H9 (cell line): ENCODE results near the gene SGTA. TPM values are rescaled to one million over a fixed set of nuclear protein-coding genes. Genes with fewer than 3 reads are reported as not detected.

Experiments used
- DNase-seq: peaks from one replicate; pipeline ENCODE4 v3.0.0-alpha.2; 2017
- H2AFZ ChIP-seq: one replicate; pipeline ENCODE4 v1.6.1; 2013; ENCODE audit warnings: mild to moderate bottlenecking, low read length, control low read depth, moderate library complexity
- H2AK5ac ChIP-seq: 2 replicates; pipeline ENCODE4 v1.6.1; 2013; ENCODE audit warnings: low read length, control low read depth, mixed read lengths; ENCODE audit not compliant: insufficient read length
- H2BK120ac ChIP-seq: one replicate; pipeline ENCODE4 v1.6.1; 2013; ENCODE audit warnings: low read depth, mild to moderate bottlenecking, low read length, control low read depth, inconsistent platforms; ENCODE audit not compliant: poor library complexity, severe bottlenecking
- H2BK12ac ChIP-seq: 2 replicates; pipeline ENCODE4 v1.6.1; 2013; ENCODE audit warnings: low read length, control low read depth, mixed read lengths, low read depth; ENCODE audit not compliant: insufficient read length
- H2BK15ac ChIP-seq: 2 replicates; pipeline ENCODE4 v1.6.1; 2013; ENCODE audit warnings: low read depth, low read length, control low read depth
- H2BK20ac ChIP-seq: one replicate; pipeline ENCODE4 v1.6.1; 2013; ENCODE audit warnings: low read depth, mild to moderate bottlenecking, low read length, control low read depth, inconsistent platforms; ENCODE audit not compliant: poor library complexity, severe bottlenecking
- H2BK5ac ChIP-seq: 2 replicates; pipeline ENCODE4 v1.6.1; 2013; ENCODE audit warnings: low read length, control low read depth, mixed read lengths; ENCODE audit not compliant: insufficient read length
- H3K14ac ChIP-seq: 2 replicates; pipeline ENCODE4 v1.6.1; 2013; ENCODE audit warnings: low read length, control low read depth; ENCODE audit not compliant: insufficient read depth
- H3K18ac ChIP-seq: 2 replicates; pipeline ENCODE4 v1.6.1; 2013; ENCODE audit warnings: low read depth, mild to moderate bottlenecking, mixed read lengths, low read length, control low read depth; ENCODE audit not compliant: insufficient read length
- H3K23ac ChIP-seq: 2 replicates; pipeline ENCODE4 v1.6.1; 2013; ENCODE audit warnings: low read length, control low read depth, mixed read lengths, low read depth; ENCODE audit not compliant: insufficient read length
- H3K23me2 ChIP-seq: 2 replicates; pipeline ENCODE4 v1.6.1; 2013; ENCODE audit warnings: low read depth, mild to moderate bottlenecking, mixed read lengths, low read length, control low read depth; ENCODE audit not compliant: insufficient read length, poor library complexity, severe bottlenecking
- H3K27ac ChIP-seq: 2 replicates; pipeline ENCODE4 v1.5.1; 2013; ENCODE audit warnings: low read length, control low read depth, mixed read lengths, low read depth; ENCODE audit not compliant: insufficient read length
- H3K27me3 ChIP-seq: 2 replicates; pipeline ENCODE4 v1.6.1; 2013; ENCODE audit warnings: low read length, control low read depth, inconsistent platforms; ENCODE audit not compliant: insufficient read depth
- H3K4ac ChIP-seq: 2 replicates; pipeline ENCODE4 v1.6.1; 2013; ENCODE audit warnings: low read depth, mild to moderate bottlenecking, control low read depth, inconsistent platforms, low read length, moderate library complexity
- H3K4me1 ChIP-seq: 2 replicates; pipeline ENCODE4 v1.6.1; 2013; ENCODE audit warnings: low read length, control low read depth, inconsistent platforms; ENCODE audit not compliant: insufficient read depth
- H3K4me2 ChIP-seq: 2 replicates; pipeline ENCODE4 v1.6.1; 2013; ENCODE audit warnings: low read length, control low read depth, mixed read lengths; ENCODE audit not compliant: insufficient read length, insufficient read depth
- H3K56ac ChIP-seq: 2 replicates; pipeline ENCODE4 v1.6.1; 2013; ENCODE audit warnings: low read depth, mild to moderate bottlenecking, mixed read lengths, low read length, control low read depth; ENCODE audit not compliant: insufficient read length
- H3K79me1 ChIP-seq: 2 replicates; pipeline ENCODE4 v1.6.1; 2013; ENCODE audit warnings: low read depth, mild to moderate bottlenecking, moderate library complexity, low read length, control low read depth, inconsistent platforms; ENCODE audit not compliant: insufficient read depth, poor library complexity, severe bottlenecking
- H3K79me2 ChIP-seq: 2 replicates; pipeline ENCODE4 v1.6.1; 2013; ENCODE audit warnings: low read length, control low read depth, inconsistent platforms; ENCODE audit not compliant: insufficient read depth
- H3K9ac ChIP-seq: 2 replicates; pipeline ENCODE4 v1.6.1; 2013; ENCODE audit warnings: low read length, control low read depth, mixed read lengths; ENCODE audit not compliant: insufficient read length; ENCODE audit errors: extremely low read depth
- H3K9me3 ChIP-seq: one replicate; pipeline ENCODE4 v1.6.1; 2013; ENCODE audit warnings: low read depth, low read length, inconsistent platforms; ENCODE audit not compliant: control insufficient read depth
- H3T11ph ChIP-seq: one replicate; pipeline ENCODE4 v1.6.1; 2013; ENCODE audit warnings: mild to moderate bottlenecking, low read length, control low read depth, inconsistent platforms
- H4K20me1 ChIP-seq: one replicate; pipeline ENCODE4 v1.6.1; 2013; ENCODE audit not compliant: control insufficient read depth, insufficient read length, insufficient read depth
- H4K5ac ChIP-seq: 2 replicates; pipeline ENCODE4 v1.6.1; 2013; ENCODE audit warnings: low read depth, mild to moderate bottlenecking, mixed read lengths, low read length, control low read depth; ENCODE audit not compliant: insufficient read length
- H4K8ac ChIP-seq: replicated peaks from 2 replicates; pipeline ENCODE4 v1.6.1; 2013; ENCODE audit warnings: low read length, control low read depth, mixed read lengths, low read depth; ENCODE audit not compliant: insufficient read length
- H4K91ac ChIP-seq: 2 replicates; pipeline ENCODE4 v1.6.1; 2013; ENCODE audit warnings: low read depth, mild to moderate bottlenecking, moderate library complexity, mixed read lengths, low read length, control low read depth; ENCODE audit not compliant: insufficient read length
- H3K27ac Mint-ChIP-seq, 3 experiments: 2 replicates in 2 of 3; 3 replicates in 1 of 3; pipeline ENCODE4 v1.8.0; 2020 to 2021; ENCODE audit warnings: mixed read lengths in 3 of 3, mild to moderate bottlenecking in 1 of 3, moderate library complexity in 1 of 3
- H3K27me3 Mint-ChIP-seq: 2 replicates; pipeline ENCODE4 v1.8.0; 2021; ENCODE audit warnings: low read depth, mild to moderate bottlenecking, moderate library complexity, mixed read lengths
- H3K36me3 Mint-ChIP-seq, 3 experiments: 2 replicates in 2 of 3; 3 replicates in 1 of 3; pipeline ENCODE4 v1.8.0; 2020 to 2021; ENCODE audit warnings: low read depth in 3 of 3, mixed read lengths in 3 of 3; ENCODE audit not compliant: insufficient read depth in 1 of 3
- H3K4me1 Mint-ChIP-seq, 2 experiments: 2 replicates each; pipeline ENCODE4 v1.8.0; 2020; ENCODE audit warnings: mixed read lengths in 2 of 2
- H3K4me3 Mint-ChIP-seq, 2 experiments: 2 replicates in 1 of 2; 3 replicates in 1 of 2; pipeline ENCODE4 v1.8.0; 2020 to 2021; ENCODE audit warnings: mild to moderate bottlenecking in 2 of 2, mixed read lengths in 2 of 2, moderate library complexity in 1 of 2
- H3K9me3 Mint-ChIP-seq, 2 experiments: 2 replicates in 1 of 2; 3 replicates in 1 of 2; pipeline ENCODE4 v1.8.0; 2020; ENCODE audit warnings: mild to moderate bottlenecking in 2 of 2, mixed read lengths in 2 of 2, moderate library complexity in 1 of 2
- CTCF ChIP-seq: fragments of 200-600 bp; sonication (generic); conservative IDR thresholded peaks from 3 replicates; pipeline ENCODE4 v1.8.0; 2021; ENCODE audit warnings: antibody characterized with exemption, mild to moderate bottlenecking
- WGBS: extraction: QIAGEN DNeasy Blood & Tissue Kit; methylation state at CpG from one replicate; pipeline ENCODE4 v1.1.7; 2013; ENCODE audit warnings: missing lambda C conversion rate, low lambda C conversion rate, mixed read lengths; ENCODE audit not compliant: insufficient read length; ENCODE audit errors: extremely low coverage; 5-methylcytosine and 5-hydroxymethylcytosine counted together
- total RNA-seq: library from RNA; stranded (reverse); gene quantifications from 2 replicates; pipeline ENCODE4 v1.2.1, GENCODE V29; 2021

Gene SGTA
- total RNA-seq, 1 experiment from 2014 or later: 102 TPM

- Histone ChIP-seq H3K4me1 (no peaks in the 10 kb centered on the region), H3K4ac (no peak overlapping the region), H3K79me2 (no peaks in the 10 kb centered on the region), H3K18ac (no peak overlapping the region), H3K27ac (no peak overlapping the region), H3K27me3 (no peaks in the 10 kb centered on the region), H2AK5ac (no peak overlapping the region), H2BK5ac (no peak overlapping the region), H3T11ph (no peak overlapping the region), H4K91ac (no peak overlapping the region), H2BK120ac (no peak overlapping the region), H3K14ac (no peak overlapping the region; the same call in 1 of the 2 replicates), H3K79me1 (no peaks in the 10 kb centered on the region), H2BK15ac (no peak overlapping the region), H2BK20ac (no peak overlapping the region), H2AFZ (no peak overlapping the region), H4K20me1 (peaks cover 2% of the 10 kb centered on the region), H4K8ac (no peak overlapping the region), H3K23me2 (no peaks in the 10 kb centered on the region), H3K9me3 (no peaks in the 10 kb centered on the region), H2BK12ac (no peak overlapping the region), H3K23ac (no peak overlapping the region), H3K56ac (no peak overlapping the region), H3K4me2 (no peak overlapping the region), H4K5ac (no peak overlapping the region), H3K9ac (no peak overlapping the region)
- peaks cover 0 to 2% of the 10 kb centered on the region in 2 experiments; a peak in 3 of 5 replicates for H3K9me3 Mint-ChIP-seq
- H3K4me1 Mint-ChIP-seq: peaks cover 3% of the 10 kb centered on the region in 2 experiments; a peak in 1 of 4 replicates
- peak; percentile 26 for DNase-seq
- peaks cover 4 to 20% (median 6%) of the 10 kb centered on the region in 3 experiments; a peak in 6 of 7 replicates for H3K36me3 Mint-ChIP-seq
- H3K27ac Mint-ChIP-seq: no peak overlapping the region; a peak in 1 of 7 replicates
- no peak overlapping the region for H3K4me3 Mint-ChIP-seq
- peaks cover 1% of the 10 kb centered on the region for H3K27me3 Mint-ChIP-seq
- no peak for TF ChIP-seq CTCF
- WGBS: no CpG with 5 or more reads among the region's 16 CpGs
Observed at GRCh38 chr19:2816641-2817040, 33.6 kb upstream of the SGTA start.
